Naive thymus-derived CD8-positive, alpha-beta T cell (primary cell): ENCODE data around the gene TUB. TPM values are rescaled to one million over a fixed set of nuclear protein-coding genes. Genes with fewer than 3 reads are reported as not detected.

Source experiments
- ATAC-seq, 2 donors: fragments of 150-1000 bp; cut with Tn5 transposase in 1 of 2; sonication (Bioruptor Pico), chemical (Tn5 transposase) in 1 of 2; 1 replicate in 1 of 2; 2 replicates in 1 of 2; pipeline ENCODE4 v1.10.0; 2021; ENCODE audit warnings: mild to moderate bottlenecking in 2 of 2, moderate library complexity in 2 of 2
- POLR2A ChIA-PET: fragments of 350-600 bp; sonication (Branson Sonifier 250); formaldehyde crosslinking; loops from one replicate; lab custom pipeline; 2021; ENCODE audit warnings: antibody characterized with exemption; lab: Charles Lee
- DNase-seq, 10 donors: peaks; one replicate each; pipeline versions ENCODE4 v3.0.0 to v3.0.0-alpha.2; 2020 to 2022
- H3K27ac Mint-ChIP-seq, 10 donors: one replicate each; pipeline ENCODE4 v1.8.0; 2020 to 2022; ENCODE audit warnings: mild to moderate bottlenecking in 10 of 10, mixed read lengths in 10 of 10, moderate library complexity in 4 of 10, inconsistent platforms in 1 of 10
- H3K27me3 Mint-ChIP-seq, 5 donors: one replicate each; pipeline ENCODE4 v1.8.0; 2021 to 2022; ENCODE audit warnings: mixed read lengths in 5 of 5
- H3K36me3 Mint-ChIP-seq, 3 donors: one replicate each; pipeline ENCODE4 v1.8.0; 2020 to 2022; ENCODE audit warnings: mixed read lengths in 3 of 3, mild to moderate bottlenecking in 2 of 3, inconsistent platforms in 1 of 3
- H3K4me1 Mint-ChIP-seq, 4 donors: one replicate each; pipeline ENCODE4 v1.8.0; 2021 to 2022; ENCODE audit warnings: mixed read lengths in 4 of 4
- H3K4me3 Mint-ChIP-seq, 10 donors: one replicate each; pipeline ENCODE4 v1.8.0; 2020 to 2022; ENCODE audit warnings: mild to moderate bottlenecking in 10 of 10, mixed read lengths in 10 of 10, moderate library complexity in 6 of 10, inconsistent platforms in 1 of 10
- H3K9me3 Mint-ChIP-seq, 9 donors: one replicate each; pipeline ENCODE4 v1.8.0; 2020 to 2022; ENCODE audit warnings: mixed read lengths in 9 of 9, mild to moderate bottlenecking in 3 of 9, inconsistent platforms in 1 of 9, moderate library complexity in 1 of 9
- polyA plus RNA-seq, 3 donors: library from polyadenylated mRNA; unstranded; fragments of 300-500 nt; fragmentation: Illumina TruSeq; gene quantifications; one replicate each; pipeline ENCODE4 v1.2.3, GENCODE V29; 2021
- total RNA-seq, 8 experiments: library from RNA in 2 of 8; stranded (reverse) in 2 of 8; gene quantifications; one replicate each; pipeline ENCODE4 v1.2.3 and lab custom pipeline; 2021 to 2026

Gene TUB
- total and polyA plus RNA-seq, 5 experiments from 2014 or later, result 0.05 to 0.18 TPM; not detected in 3

DNA sequence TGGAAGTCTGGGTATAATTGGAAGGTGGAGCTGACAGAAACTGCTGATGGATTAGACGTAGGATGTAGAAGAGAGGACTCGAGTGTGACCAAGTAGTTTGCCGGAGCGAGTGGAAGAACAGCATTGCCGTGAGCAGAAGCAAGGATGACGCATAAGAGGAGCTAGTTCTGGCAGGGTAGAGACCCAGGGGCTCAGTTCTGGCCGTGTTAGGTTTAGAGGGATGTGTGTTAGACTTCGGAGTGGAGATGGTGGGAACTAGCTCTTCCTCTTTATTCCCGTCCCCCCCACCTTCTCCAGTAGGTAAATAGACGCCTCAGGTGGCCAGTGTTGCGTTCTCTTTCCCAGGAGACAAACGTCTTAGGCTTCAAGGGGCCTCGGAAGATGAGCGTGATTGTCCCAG is 19.1 kb downstream of the TUB start:
- POLR2A ChIA-PET, result no interaction called here
- ATAC-seq, result no peak
- Mint-ChIP-seq H3K36me3 (peaks cover 0 to 16% (median 0%) of the 10 kb centered on the region in 3 donors), H3K27me3 (no peaks in the 10 kb centered on the region), H3K4me1 (peaks cover 0 to 2% (median 0%) of the 10 kb centered on the region in 4 donors), H3K4me3 (no peak overlapping the region), H3K9me3 (no peaks in the 10 kb centered on the region), H3K27ac (no peak overlapping the region)
- no peak for DNase-seq

GRCh38 chr11:8100605-8101004 is 19.6 kb downstream of the TUB start:
- ATAC-seq (no peak), DNase-seq (no peak)
- H3K27me3 Mint-ChIP-seq, result no peaks in the 10 kb centered on the region
- peaks cover 0 to 2% (median 0%) of the 10 kb centered on the region in 4 donors for H3K4me1 Mint-ChIP-seq
- peaks cover 0 to 18% (median 0%) of the 10 kb centered on the region in 3 donors for H3K36me3 Mint-ChIP-seq
- H3K9me3 Mint-ChIP-seq, result no peaks in the 10 kb centered on the region
- POLR2A ChIA-PET, result no interaction called here
- no peak overlapping the region for H3K27ac Mint-ChIP-seq
- no peak overlapping the region for H3K4me3 Mint-ChIP-seq

DNA sequence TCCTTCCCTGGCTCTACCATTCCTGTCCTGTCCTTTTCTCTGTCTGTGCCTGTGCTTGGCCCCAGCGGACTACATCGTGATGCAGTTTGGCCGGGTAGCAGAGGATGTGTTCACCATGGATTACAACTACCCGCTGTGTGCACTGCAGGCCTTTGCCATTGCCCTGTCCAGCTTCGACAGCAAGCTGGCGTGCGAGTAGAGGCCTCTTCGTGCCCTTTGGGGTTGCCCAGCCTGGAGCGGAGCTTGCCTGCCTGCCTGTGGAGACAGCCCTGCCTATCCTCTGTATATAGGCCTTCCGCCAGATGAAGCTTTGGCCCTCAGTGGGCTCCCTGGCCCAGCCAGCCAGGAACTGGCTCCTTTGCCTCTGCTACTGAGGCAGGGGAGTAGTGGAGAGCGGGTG is 20.4 kb downstream of the TUB start:
- Mint-ChIP-seq H3K36me3 (peaks cover 0 to 26% (median 0%) of the 10 kb centered on the region in 3 donors), H3K9me3 (no peaks in the 10 kb centered on the region), H3K27ac (no peak overlapping the region), H3K4me3 (no peak overlapping the region), H3K27me3 (no peaks in the 10 kb centered on the region), H3K4me1 (peaks cover 0 to 2% (median 0%) of the 10 kb centered on the region in 4 donors)
- DNase-seq (no peak), ATAC-seq (no peak)
- POLR2A ChIA-PET, result no interaction called here

DNA sequence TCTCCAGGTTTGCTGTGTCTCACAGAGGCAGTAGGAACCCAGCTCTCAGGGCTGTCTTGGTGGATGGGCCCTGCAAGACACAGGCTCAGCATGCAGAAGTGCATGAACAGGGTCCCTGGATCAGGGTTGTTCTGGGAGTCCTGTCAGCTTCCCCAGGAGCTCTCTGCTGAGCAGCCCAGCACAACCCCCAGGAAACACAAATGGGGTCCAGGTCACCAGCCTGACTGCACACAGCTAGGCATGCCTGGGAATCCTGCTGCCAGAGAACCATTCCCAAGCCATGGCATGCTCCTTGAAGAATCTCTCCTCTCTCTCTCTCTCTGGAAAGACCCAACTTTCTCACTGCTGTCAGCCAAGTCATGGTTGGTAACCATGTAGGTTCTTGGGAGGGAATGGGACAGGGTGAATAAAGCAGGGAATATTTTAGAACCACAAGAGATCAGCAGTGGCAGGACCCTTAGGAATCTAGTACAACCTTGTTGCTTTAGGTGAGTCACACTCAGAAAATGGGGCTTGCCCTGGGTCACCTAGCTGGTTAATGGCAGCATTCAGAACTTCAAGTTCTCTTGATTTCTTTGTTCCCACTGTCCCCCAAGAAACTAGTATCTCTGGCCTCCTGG is 21.4 kb downstream of the TUB start:
- Mint-ChIP-seq H3K27me3 (no peaks in the 10 kb centered on the region), H3K9me3 (no peaks in the 10 kb centered on the region), H3K4me3 (no peak overlapping the region), H3K27ac (peak overlapping the region in 1 of 10 donors; percentile 29), H3K4me1 (peaks cover 0 to 2% (median 0%) of the 10 kb centered on the region in 4 donors), H3K36me3 (peaks cover 0 to 31% (median 0%) of the 10 kb centered on the region in 3 donors)
- no peak for ATAC-seq
- POLR2A ChIA-PET, result no interaction called here
- no peak for DNase-seq

DNA sequence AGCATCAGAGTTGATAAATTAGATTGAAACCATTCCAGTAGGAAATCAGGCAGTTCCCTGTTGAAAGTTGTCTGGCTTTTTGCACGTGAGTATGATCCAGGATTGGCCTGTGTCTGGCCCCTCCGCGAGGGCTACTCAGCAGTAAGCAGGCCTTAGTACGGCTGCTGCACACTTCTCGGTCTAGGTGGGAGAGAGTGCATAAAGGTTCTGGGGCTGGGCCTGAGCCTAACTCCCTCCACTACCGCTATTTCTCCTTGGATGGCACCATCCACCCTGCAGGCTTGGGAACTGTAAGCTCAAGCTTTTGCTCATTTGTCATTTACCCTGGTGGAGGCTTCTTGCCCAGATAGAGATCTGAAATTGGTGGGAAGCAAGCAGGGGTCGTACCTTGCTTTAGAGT is 22.0 kb downstream of the TUB start:
- no peaks in the 10 kb centered on the region for H3K9me3 Mint-ChIP-seq
- no peak for DNase-seq
- POLR2A ChIA-PET, result no interaction called here
- H3K27ac Mint-ChIP-seq, result no peak overlapping the region
- ATAC-seq, result no peak
- H3K4me3 Mint-ChIP-seq, result no peak overlapping the region
- H3K36me3 Mint-ChIP-seq, result peaks cover 0 to 35% (median 0%) of the 10 kb centered on the region in 3 donors
- peaks cover 0 to 2% (median 0%) of the 10 kb centered on the region in 4 donors for H3K4me1 Mint-ChIP-seq
- H3K27me3 Mint-ChIP-seq, result no peaks in the 10 kb centered on the region

DNA sequence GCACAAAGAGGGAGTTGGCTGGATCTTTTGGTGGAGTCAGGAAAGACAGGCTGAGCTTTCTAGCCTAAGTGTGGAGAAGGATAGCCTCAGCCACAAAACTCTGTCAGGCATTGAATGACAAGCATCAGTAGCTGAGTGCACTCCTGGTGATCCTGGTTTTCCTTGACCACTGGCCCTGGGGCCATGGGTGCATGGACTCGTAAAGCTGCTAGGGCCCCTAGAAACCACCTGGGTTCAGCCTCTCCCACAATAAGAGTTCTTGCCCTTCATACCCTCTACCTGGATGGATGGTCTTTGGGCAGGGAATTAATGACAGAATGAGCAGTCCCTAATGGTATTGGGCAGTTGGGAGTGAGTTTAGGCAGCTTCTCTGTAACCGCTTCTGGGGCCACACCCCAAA is 22.9 kb downstream of the TUB start:
- no peaks in the 10 kb centered on the region for H3K9me3 Mint-ChIP-seq
- no peaks in the 10 kb centered on the region for H3K27me3 Mint-ChIP-seq
- POLR2A ChIA-PET, result no interaction called here
- H3K27ac Mint-ChIP-seq, result no peak overlapping the region
- peaks cover 0 to 35% (median 0%) of the 10 kb centered on the region in 3 donors for H3K36me3 Mint-ChIP-seq
- no peak overlapping the region for H3K4me3 Mint-ChIP-seq
- no peak for DNase-seq
- H3K4me1 Mint-ChIP-seq, result peaks cover 0 to 2% (median 0%) of the 10 kb centered on the region in 4 donors
- no peak for ATAC-seq

DNA sequence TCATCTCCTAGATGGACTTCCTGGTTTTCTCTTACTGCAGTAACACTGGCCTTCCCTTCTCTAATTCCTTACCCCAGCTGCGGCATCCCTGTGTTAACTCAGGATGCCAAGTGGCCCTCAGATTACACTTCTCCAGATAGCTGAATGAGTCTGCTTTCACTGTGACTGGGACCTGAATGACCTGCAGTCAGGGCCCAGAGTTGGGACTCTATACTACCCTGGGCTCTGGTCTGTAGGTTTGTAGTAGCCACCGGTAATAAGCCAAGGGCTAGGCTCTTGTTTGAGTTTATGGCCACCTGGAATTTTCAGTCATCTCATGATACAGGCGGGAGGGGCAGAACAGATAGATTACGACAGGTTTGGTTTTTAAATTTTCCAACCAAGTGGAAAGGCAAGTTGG is 24.1 kb downstream of the TUB start:
- H3K9me3 Mint-ChIP-seq, result no peaks in the 10 kb centered on the region
- POLR2A ChIA-PET, result no interaction called here
- DNase-seq (no peak), ATAC-seq (no peak)
- H3K36me3 Mint-ChIP-seq, result peaks cover 0 to 46% (median 1%) of the 10 kb centered on the region in 3 donors
- H3K4me3 Mint-ChIP-seq, result no peak overlapping the region
- no peaks in the 10 kb centered on the region for H3K4me1 Mint-ChIP-seq
- H3K27me3 Mint-ChIP-seq, result no peaks in the 10 kb centered on the region
- H3K27ac Mint-ChIP-seq, result peak overlapping the region in 1 of 10 donors; percentile 31

DNA sequence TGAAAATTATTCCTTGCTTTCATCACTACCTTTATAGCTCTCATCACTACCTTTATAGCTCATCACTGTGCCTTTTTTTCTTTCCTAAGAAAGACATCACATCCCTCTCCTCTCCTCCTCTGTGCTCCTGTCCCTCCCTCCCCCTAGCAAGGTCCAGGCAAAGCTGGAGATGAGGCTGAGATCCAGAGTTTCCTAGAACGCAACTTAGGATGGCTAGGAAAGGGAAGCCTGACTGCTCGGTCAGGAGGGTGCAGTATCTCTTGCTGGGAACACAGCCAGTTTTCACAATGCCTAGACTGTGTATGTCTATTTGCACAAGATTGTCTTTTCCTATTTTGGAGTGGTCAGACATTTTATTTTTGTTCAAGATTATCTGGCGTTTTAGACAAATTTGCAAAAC is 24.7 kb downstream of the TUB start:
- ATAC-seq, result no peak
- POLR2A ChIA-PET, result no interaction called here
- Mint-ChIP-seq H3K36me3 (peaks cover 0 to 51% (median 2%) of the 10 kb centered on the region in 3 donors), H3K4me1 (no peaks in the 10 kb centered on the region), H3K4me3 (no peak overlapping the region), H3K27ac (no peak overlapping the region), H3K9me3 (no peaks in the 10 kb centered on the region), H3K27me3 (no peaks in the 10 kb centered on the region)
- no peak for DNase-seq

DNA sequence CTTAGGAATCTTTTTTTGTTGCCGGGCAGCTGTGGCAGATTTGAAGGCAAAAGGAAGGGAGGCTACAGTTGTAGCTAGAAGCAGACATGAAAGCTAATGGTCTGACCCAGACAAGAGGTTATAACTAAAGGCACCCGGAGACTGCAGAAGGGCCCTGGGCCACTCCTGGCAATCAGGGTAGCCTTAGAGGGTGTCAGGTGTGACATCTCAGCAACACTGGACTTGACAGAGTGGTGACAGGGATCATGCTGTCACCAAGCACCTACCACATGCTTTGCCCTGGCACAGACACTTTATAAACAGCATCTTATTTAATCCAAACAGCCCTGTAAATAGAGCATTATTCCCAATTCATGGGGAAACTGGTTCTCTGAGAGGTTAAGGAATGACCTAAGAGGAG is 25.7 kb downstream of the TUB start:
- Mint-ChIP-seq H3K9me3 (no peaks in the 10 kb centered on the region), H3K4me1 (no peaks in the 10 kb centered on the region), H3K36me3 (peaks cover 0 to 61% (median 2%) of the 10 kb centered on the region in 3 donors), H3K27me3 (no peaks in the 10 kb centered on the region), H3K4me3 (no peak overlapping the region), H3K27ac (no peak overlapping the region)
- no peak for ATAC-seq
- POLR2A ChIA-PET, result no interaction called here
- DNase-seq, result no peak

GRCh38 chr11:8107642-8108041 is 26.6 kb downstream of the TUB start:
- Mint-ChIP-seq H3K27ac (peak overlapping the region in 2 of 10 donors; percentile 15 to 29), H3K27me3 (no peaks in the 10 kb centered on the region), H3K4me1 (no peaks in the 10 kb centered on the region), H3K36me3 (peaks cover 0 to 64% (median 2%) of the 10 kb centered on the region in 3 donors), H3K4me3 (no peak overlapping the region), H3K9me3 (no peaks in the 10 kb centered on the region)
- ATAC-seq (no peak), DNase-seq (no peak)
- POLR2A ChIA-PET, result no interaction called here

GRCh38 chr11:8108421-8108820 is 27.4 kb downstream of the TUB start:
- H3K4me1 Mint-ChIP-seq, result no peaks in the 10 kb centered on the region
- DNase-seq, result no peak
- H3K4me3 Mint-ChIP-seq, result no peak overlapping the region
- no peaks in the 10 kb centered on the region for H3K27me3 Mint-ChIP-seq
- no peak overlapping the region for H3K27ac Mint-ChIP-seq
- ATAC-seq, result no peak
- POLR2A ChIA-PET, result no interaction called here
- H3K9me3 Mint-ChIP-seq, result peaks cover 0 to 4% (median 0%) of the 10 kb centered on the region in 9 donors
- peaks cover 0 to 65% (median 4%) of the 10 kb centered on the region in 3 donors for H3K36me3 Mint-ChIP-seq

GRCh38 chr11:8109675-8110074 is 28.7 kb downstream of the TUB start:
- no peak overlapping the region for H3K4me3 Mint-ChIP-seq
- peaks cover 10 to 65% (median 13%) of the 10 kb centered on the region in 3 donors for H3K36me3 Mint-ChIP-seq
- peak overlapping the region in 1 of 10 donors; percentile 9 for H3K27ac Mint-ChIP-seq
- ATAC-seq (no peak), DNase-seq (no peak)
- POLR2A ChIA-PET, result no interaction called here
- no peaks in the 10 kb centered on the region for H3K4me1 Mint-ChIP-seq
- no peaks in the 10 kb centered on the region for H3K27me3 Mint-ChIP-seq
- H3K9me3 Mint-ChIP-seq, result peaks cover under 1 to 11% (median 6%) of the 10 kb centered on the region in 9 donors

DNA sequence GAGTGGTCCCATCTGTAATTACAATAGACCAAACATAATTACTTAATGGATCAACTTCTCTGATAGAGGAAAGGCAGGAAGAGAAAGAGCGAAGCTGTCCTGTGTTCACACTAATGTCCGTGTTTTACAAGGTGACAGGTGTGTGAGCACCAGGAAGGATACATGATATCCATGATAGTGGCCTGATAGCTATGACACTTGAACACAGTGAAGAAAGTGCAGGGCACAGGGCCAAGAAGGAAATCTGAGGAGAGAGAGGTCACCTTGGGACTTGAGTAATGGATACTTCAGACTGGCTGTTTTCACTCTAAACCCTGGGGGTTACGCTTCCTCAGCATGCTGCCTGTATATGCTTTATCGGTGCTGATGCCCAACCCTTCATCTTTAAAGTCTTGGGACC is 29.4 kb downstream of the TUB start:
- Mint-ChIP-seq H3K4me1 (no peaks in the 10 kb centered on the region), H3K27me3 (peaks cover 0 to 2% (median 0%) of the 10 kb centered on the region in 5 donors), H3K4me3 (no peak overlapping the region), H3K27ac (no peak overlapping the region), H3K9me3 (peaks cover 5 to 16% (median 11%) of the 10 kb centered on the region in 9 donors), H3K36me3 (peaks cover 16 to 65% (median 19%) of the 10 kb centered on the region in 3 donors)
- DNase-seq, result no peak
- no peak for ATAC-seq
- POLR2A ChIA-PET, result no interaction called here

DNA sequence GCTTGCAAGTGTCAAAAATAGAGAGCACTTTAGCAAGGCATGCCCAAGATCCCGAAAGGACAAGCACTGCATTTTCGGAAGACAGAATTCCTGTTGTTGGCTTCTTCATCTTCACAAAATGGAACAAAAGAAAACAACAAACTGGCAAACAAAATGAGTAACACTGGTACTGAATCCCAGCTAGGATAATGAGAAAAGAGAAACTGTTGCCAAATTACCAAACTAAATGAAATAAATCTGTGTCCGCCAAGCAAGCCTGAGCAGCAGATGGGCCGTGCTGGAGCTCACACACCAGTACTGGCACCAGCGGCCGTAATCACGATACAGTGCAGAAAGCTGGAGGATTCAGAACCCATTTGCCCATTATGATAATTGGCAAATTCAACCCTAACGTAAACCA is 30.6 kb downstream of the TUB start:
- Mint-ChIP-seq H3K9me3 (peaks cover 5 to 23% (median 14%) of the 10 kb centered on the region in 9 donors), H3K4me1 (no peaks in the 10 kb centered on the region), H3K36me3 (peaks cover 16 to 65% (median 30%) of the 10 kb centered on the region in 3 donors), H3K27ac (no peak overlapping the region), H3K4me3 (no peak overlapping the region), H3K27me3 (peaks cover 0 to 2% (median 0%) of the 10 kb centered on the region in 5 donors)
- ATAC-seq (no peak), DNase-seq (no peak)
- POLR2A ChIA-PET, result no interaction called here
